ENCODE results near the gene GPR42. TPM values are rescaled to one million over a fixed set of nuclear protein-coding genes. Genes with fewer than 3 reads are reported as not detected.
A peak's percentile ranks its signal among the peaks of the same experiment; 100 is the strongest.

Gene GPR42
- total and polyA plus RNA-seq, 10 of the 15 experiments (the other 5 are each of a cell fraction or from before 2014, with no cell fraction given) = 0.13 TPM; not detected in 9

GRCh38 chr19:35328851-35329285 lies 42.0 kb upstream of the GPR42 start, which contains the start of gene CD22 (continued):
- TF ChIP-seq ATF7 (IDR thresholded peaks at IDR 0.05; ENCODE audit: low read depth) (peak; percentile 97), WRNIP1 (IDR thresholded peaks at IDR 0.05; ENCODE audit: borderline replicate concordance, low read depth, low read length) (no peak), NKRF (conservative IDR thresholded peaks at IDR 0.05) (no peak), ESRRA (IDR thresholded peaks at IDR 0.05; ENCODE audit: low read length) (no peak; the same call in 1 of the 2 replicates), ZNF687 (IDR thresholded peaks at IDR 0.05) (peak; percentile 69), PKNOX1 (IDR thresholded peaks at IDR 0.05) (0 out of 2 replicates have a peak, but pooled peaks have one; percentile 14), HDAC2 (IDR thresholded peaks at IDR 0.05) (no peak), CBX5 (IDR thresholded peaks at IDR 0.05; ENCODE audit: low read depth) (no peak), HDAC6 (IDR thresholded peaks at IDR 0.05; ENCODE audit: unreplicated experiment) (no peak), REST (IDR thresholded peaks at IDR 0.05; ENCODE audit: low read depth, low read length) (0 out of 2 replicates have a peak, but pooled peaks have one; percentile 28), BCLAF1 (IDR thresholded peaks at IDR 0.05) (peak; percentile 71; the same call in 1 of the 2 replicates), EGR1 (IDR thresholded peaks at IDR 0.05; ENCODE audit: borderline replicate concordance in 1 of 2, low read depth in 2 of 2, low read length in 2 of 2) (0 out of 3 replicates have a peak, but pooled peaks of 1 of the 2 experiments have one; percentile 14), NFYB (IDR thresholded peaks at IDR 0.05; ENCODE audit: insufficient read depth, low read depth, low read length) (0 out of 2 replicates have a peak, but pooled peaks have one; percentile 17), E2F4 (IDR thresholded peaks at IDR 0.05; ENCODE audit: low read depth, low read length) (no peak)

Data from GM12878 (cell line).